KMS-11 (cell line): ENCODE results near the gene RGL1.

Experiments
- H2AFZ ChIP-seq: fragments of 200-600 bp; sonication (generic); 2 replicates; pipeline ENCODE4 v1.6.1; 2016; ENCODE audit warnings: antibody characterized with exemption, mixed run types, low read depth
- H3K27ac ChIP-seq: fragments of 200-600 bp; sonication (generic); 2 replicates; pipeline ENCODE4 v1.6.1; 2016; ENCODE audit warnings: mild to moderate bottlenecking, mixed run types
- H3K27me3 ChIP-seq: fragments of 200-600 bp; sonication (generic); 2 replicates; pipeline ENCODE4 v1.6.1; 2017; ENCODE audit warnings: mild to moderate bottlenecking, low read depth, mixed run types, moderate library complexity; ENCODE audit not compliant: insufficient read depth
- H3K36me3 ChIP-seq: fragments of 200-600 bp; sonication (generic); 2 replicates; pipeline ENCODE4 v1.6.1; 2017; ENCODE audit warnings: mild to moderate bottlenecking, mixed run types; ENCODE audit not compliant: insufficient read depth
- H3K4me1 ChIP-seq: fragments of 200-600 bp; sonication (generic); 2 replicates; pipeline ENCODE4 v1.6.1; 2016; ENCODE audit warnings: mild to moderate bottlenecking, low read depth, mixed run types; ENCODE audit not compliant: poor library complexity, severe bottlenecking
- H3K4me2 ChIP-seq: fragments of 200-600 bp; sonication (generic); 2 replicates; pipeline ENCODE4 v1.7.0; 2016; ENCODE audit warnings: mild to moderate bottlenecking, mixed run types
- H3K4me3 ChIP-seq: fragments of 200-600 bp; sonication (generic); IDR thresholded peaks from 2 replicates; pipeline ENCODE4 v1.6.1; 2017; ENCODE audit warnings: low read depth, low read length, mixed read lengths; ENCODE audit not compliant: insufficient read depth
- H3K79me2 ChIP-seq: fragments of 200-600 bp; sonication (generic); 2 replicates; pipeline ENCODE4 v1.6.1; 2016; ENCODE audit warnings: low read depth, mixed run types; ENCODE audit not compliant: insufficient read depth
- H3K9ac ChIP-seq: fragments of 200-600 bp; sonication (generic); 2 replicates; pipeline ENCODE4 v1.6.1; 2016; ENCODE audit warnings: mild to moderate bottlenecking, mixed run types
- H4K20me1 ChIP-seq: fragments of 200-600 bp; sonication (generic); 2 replicates; pipeline ENCODE4 v1.6.1; 2016; ENCODE audit warnings: mild to moderate bottlenecking, mixed run types; ENCODE audit not compliant: insufficient read depth
- TF ChIP-seq, protein P1 (sequence below): fragments of 200-600 bp; sonication (generic); conservative IDR thresholded peaks from 2 replicates; pipeline ENCODE4 v1.6.1; 2017; ENCODE audit warnings: low read depth, mild to moderate bottlenecking, antibody characterized with exemption, low read length, moderate library complexity, mixed read lengths

RGL1 gene

DNA sequence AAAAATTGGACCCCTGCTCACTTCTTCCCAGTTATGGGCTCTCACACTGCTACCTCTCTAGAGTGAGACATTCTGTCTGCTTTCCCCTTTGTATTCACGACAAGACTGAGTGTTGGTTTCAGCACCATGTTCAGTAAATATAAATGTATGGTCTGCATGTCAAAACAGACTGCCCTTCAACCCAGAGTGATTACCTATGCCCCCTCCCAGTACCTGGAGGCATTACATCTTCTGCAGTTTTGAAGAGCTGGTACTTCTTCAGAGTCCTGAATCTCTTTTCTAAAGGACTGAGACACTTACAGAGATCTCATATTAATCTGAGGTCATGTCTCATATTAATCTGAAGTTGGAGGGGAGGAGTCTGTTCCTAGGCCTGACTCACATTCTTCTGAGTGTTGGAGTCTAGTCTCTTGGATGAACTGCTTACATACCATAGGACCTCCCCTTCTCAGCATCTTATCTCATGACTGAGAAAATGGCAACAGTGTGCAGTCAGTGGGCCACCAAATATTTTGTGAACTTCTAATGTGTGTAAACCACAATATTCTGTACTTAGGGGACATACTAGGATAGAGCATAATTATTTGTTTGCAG lies 80.3 kb downstream of the RGL1 start:
- Histone ChIP-seq H3K4me3 (no peak overlapping the region), H4K20me1 (no peaks in the 10 kb centered on the region), H3K4me1 (peaks cover 67% of the 10 kb centered on the region), H3K79me2 (no peaks in the 10 kb centered on the region), H3K9ac (no peak overlapping the region), H2AFZ (no peak overlapping the region), H3K27ac (no peak overlapping the region), H3K36me3 (peaks cover 3% of the 10 kb centered on the region; the same call in 1 of the 2 replicates), H3K4me2 (peak overlapping the region; percentile 11; the same call in 1 of the 2 replicates), H3K27me3 (no peaks in the 10 kb centered on the region)
- TF ChIP-seq, protein P1, sequence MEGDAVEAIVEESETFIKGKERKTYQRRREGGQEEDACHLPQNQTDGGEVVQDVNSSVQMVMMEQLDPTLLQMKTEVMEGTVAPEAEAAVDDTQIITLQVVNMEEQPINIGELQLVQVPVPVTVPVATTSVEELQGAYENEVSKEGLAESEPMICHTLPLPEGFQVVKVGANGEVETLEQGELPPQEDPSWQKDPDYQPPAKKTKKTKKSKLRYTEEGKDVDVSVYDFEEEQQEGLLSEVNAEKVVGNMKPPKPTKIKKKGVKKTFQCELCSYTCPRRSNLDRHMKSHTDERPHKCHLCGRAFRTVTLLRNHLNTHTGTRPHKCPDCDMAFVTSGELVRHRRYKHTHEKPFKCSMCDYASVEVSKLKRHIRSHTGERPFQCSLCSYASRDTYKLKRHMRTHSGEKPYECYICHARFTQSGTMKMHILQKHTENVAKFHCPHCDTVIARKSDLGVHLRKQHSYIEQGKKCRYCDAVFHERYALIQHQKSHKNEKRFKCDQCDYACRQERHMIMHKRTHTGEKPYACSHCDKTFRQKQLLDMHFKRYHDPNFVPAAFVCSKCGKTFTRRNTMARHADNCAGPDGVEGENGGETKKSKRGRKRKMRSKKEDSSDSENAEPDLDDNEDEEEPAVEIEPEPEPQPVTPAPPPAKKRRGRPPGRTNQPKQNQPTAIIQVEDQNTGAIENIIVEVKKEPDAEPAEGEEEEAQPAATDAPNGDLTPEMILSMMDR: peak; percentile 47; the same call in 1 of the 2 replicates

- Histone ChIP-seq H3K36me3 (peaks cover 3% of the 10 kb centered on the region; the same call in 1 of the 2 replicates), H3K27ac (no peak overlapping the region), H2AFZ (no peak overlapping the region), H3K4me3 (no peak overlapping the region), H3K9ac (no peak overlapping the region), H3K27me3 (no peaks in the 10 kb centered on the region), H3K79me2 (no peaks in the 10 kb centered on the region), H4K20me1 (no peaks in the 10 kb centered on the region), H3K4me2 (no peak overlapping the region), H3K4me1 (peaks cover 77% of the 10 kb centered on the region)
- TF ChIP-seq, protein P1: no peak
Measured at GRCh38 chr1:183886083-183886828, 81.3 kb downstream of the RGL1 start.

DNA sequence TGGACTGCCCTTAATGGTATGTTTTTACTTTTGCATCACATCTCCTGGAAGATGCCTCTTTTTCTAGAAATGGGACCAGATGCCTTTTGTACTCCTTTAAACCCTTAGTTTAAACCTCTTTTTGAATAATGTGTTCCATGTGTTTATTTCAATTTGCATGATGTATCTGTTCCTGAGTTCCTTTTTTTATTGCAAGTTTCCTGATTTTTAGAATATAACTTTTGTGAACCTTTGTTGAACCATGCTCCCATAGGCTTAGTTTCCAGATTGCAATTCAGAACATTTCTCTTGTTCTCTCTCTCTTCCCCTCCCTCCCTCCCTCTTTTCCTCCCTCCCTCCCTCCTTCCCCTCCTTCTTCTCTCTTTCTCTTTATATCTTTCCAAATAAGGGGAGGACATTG lies 81.9 kb downstream of the RGL1 start:
- Histone ChIP-seq H3K9ac (no peak overlapping the region), H3K27ac (no peak overlapping the region; the same call in 1 of the 2 replicates), H3K79me2 (no peaks in the 10 kb centered on the region), H2AFZ (no peak overlapping the region), H4K20me1 (no peaks in the 10 kb centered on the region), H3K36me3 (peaks cover 3% of the 10 kb centered on the region; the same call in 1 of the 2 replicates), H3K4me2 (no peak overlapping the region; the same call in 1 of the 2 replicates), H3K4me3 (no peak overlapping the region), H3K4me1 (peaks cover 83% of the 10 kb centered on the region), H3K27me3 (no peaks in the 10 kb centered on the region)
- TF ChIP-seq, protein P1: no peak

- TF ChIP-seq, protein P1: no peak
- Histone ChIP-seq H3K79me2 (no peaks in the 10 kb centered on the region), H3K36me3 (peaks cover 3% of the 10 kb centered on the region; the same call in 1 of the 2 replicates), H3K4me2 (peak overlapping the region; percentile 41), H4K20me1 (no peaks in the 10 kb centered on the region), H3K27ac (peak overlapping the region; percentile 41), H3K4me1 (peaks cover 93% of the 10 kb centered on the region), H3K27me3 (no peaks in the 10 kb centered on the region), H3K9ac (no peak overlapping the region), H2AFZ (no peak overlapping the region), H3K4me3 (no peak overlapping the region)
Measured at GRCh38 chr1:183887826-183888819, 83.2 kb downstream of the RGL1 start.
